Neural cell (in vitro differentiated cells): ENCODE results near the gene CCDC158. TPM values are rescaled to one million over a fixed set of nuclear protein-coding genes. Genes with fewer than 3 reads are reported as not detected.

Source experiments
- H2AFZ ChIP-seq: fragments of 200-600, 300-800 bp; sonication (generic), shearing (Covaris generic); 2 replicates; pipeline ENCODE4 v1.6.0; 2014; ENCODE audit warnings: low read depth, mild to moderate bottlenecking, antibody characterized with exemption, low read length, moderate library complexity
- H3F3A ChIP-seq: fragments of 200-600 bp; shearing (Covaris generic); 2 replicates; pipeline ENCODE4 v1.6.1; 2016; ENCODE audit warnings: mild to moderate bottlenecking, moderate library complexity, mixed read lengths, antibody characterized with exemption, low read length; ENCODE audit not compliant: insufficient read depth, poor library complexity, severe bottlenecking
- H3K27ac ChIP-seq: fragments of 200-600, 300-800 bp; sonication (generic), shearing (Covaris generic); 2 replicates; pipeline ENCODE4 v1.5.1; 2014; ENCODE audit warnings: mild to moderate bottlenecking, low read length, moderate library complexity
- H3K27me3 ChIP-seq: fragments of 300-800, 200-600 bp; sonication (generic), shearing (Covaris generic); 2 replicates; pipeline ENCODE4 v1.6.0; 2014; ENCODE audit warnings: mild to moderate bottlenecking, low read depth, low read length, moderate library complexity; ENCODE audit not compliant: insufficient read depth
- H3K36me3 ChIP-seq: fragments of 300-800, 200-600 bp; sonication (generic), shearing (Covaris generic); 2 replicates; pipeline ENCODE4 v1.5.1; 2014; ENCODE audit warnings: mild to moderate bottlenecking, antibody characterized with exemption, low read length, moderate library complexity; ENCODE audit not compliant: insufficient read depth
- H3K4me2 ChIP-seq: fragments of 300-800, 200-600 bp; sonication (generic), shearing (Covaris generic); 2 replicates; pipeline ENCODE4 v1.6.0; 2014; ENCODE audit warnings: mild to moderate bottlenecking, low read length
- H3K4me3 ChIP-seq: fragments of 300-800, 200-600 bp; sonication (generic), shearing (Covaris generic); 2 replicates; pipeline ENCODE4 v1.5.1; 2014; ENCODE audit warnings: mild to moderate bottlenecking, low read length, moderate library complexity
- H3K79me2 ChIP-seq: fragments of 200-600 bp; shearing (Covaris generic); replicated peaks from 2 replicates; pipeline ENCODE4 v1.6.0; 2014; ENCODE audit warnings: mild to moderate bottlenecking, low read length, moderate library complexity; ENCODE audit not compliant: insufficient read depth
- H3K9ac ChIP-seq: fragments of 300-800, 200-600 bp; sonication (generic), shearing (Covaris generic); 2 replicates; pipeline ENCODE4 v1.6.1; 2016; ENCODE audit warnings: mild to moderate bottlenecking, low read length, mixed read lengths
- H3K9me2 ChIP-seq: fragments of 200-600 bp; shearing (Covaris generic); 2 replicates; pipeline ENCODE4 v1.6.1; 2016; ENCODE audit warnings: mild to moderate bottlenecking, low read length, mixed read lengths; ENCODE audit not compliant: insufficient read depth
- H3K9me3 ChIP-seq: fragments of 200-600, 300-800 bp; sonication (generic), shearing (Covaris generic); 2 replicates; pipeline ENCODE4 v1.6.1; 2016; ENCODE audit warnings: mild to moderate bottlenecking, mixed run types, low read length, moderate library complexity, mixed read lengths
- H4K20me1 ChIP-seq: fragments of 200-600 bp; shearing (Covaris generic); 2 replicates; pipeline ENCODE4 v1.6.1; 2016; ENCODE audit warnings: mild to moderate bottlenecking, mixed run types; ENCODE audit not compliant: insufficient read depth
- EP300 ChIP-seq: fragments of 450-650 bp; conservative IDR thresholded peaks from 2 replicates; pipeline ENCODE4 v1.6.1; 2014; ENCODE audit warnings: antibody characterized with exemption, mild to moderate bottlenecking, moderate library complexity; ENCODE audit not compliant: poor library complexity, severe bottlenecking
- EZH2 ChIP-seq: fragments of 200-600, 300-800 bp; shearing (Covaris generic), sonication (generic); IDR thresholded peaks from 2 replicates; pipeline ENCODE4 v1.6.1; 2014; ENCODE audit warnings: antibody characterized with exemption, low read length, borderline replicate concordance, mild to moderate bottlenecking; ENCODE audit not compliant: insufficient read depth, poor library complexity, severe bottlenecking
- MXI1 ChIP-seq: fragments of 450-650 bp; conservative IDR thresholded peaks from 2 replicates; pipeline ENCODE4 v1.6.1; 2014; ENCODE audit warnings: antibody characterized with exemption, mild to moderate bottlenecking; ENCODE audit not compliant: poor library complexity, severe bottlenecking
- POLR2AphosphoS5 ChIP-seq: IDR thresholded peaks from 2 replicates; pipeline ENCODE4 v1.6.1; 2012
- RAD21 ChIP-seq: fragments of 450-650 bp; conservative IDR thresholded peaks from 2 replicates; pipeline ENCODE4 v1.6.1; 2014; ENCODE audit warnings: antibody characterized with exemption, mild to moderate bottlenecking, moderate library complexity
- SMC3 ChIP-seq: fragments of 450-650 bp; conservative IDR thresholded peaks from 2 replicates; pipeline ENCODE4 v1.6.1; 2014; ENCODE audit warnings: antibody characterized with exemption, mild to moderate bottlenecking, moderate library complexity; ENCODE audit not compliant: poor library complexity
- TAF1 ChIP-seq: IDR thresholded peaks from 2 replicates; pipeline ENCODE4 v1.6.1; 2012; ENCODE audit warnings: low read depth
- polyA plus RNA-seq: library from polyadenylated mRNA; depleted of rRNA; stranded (reverse); fragments of >200 nt; gene quantifications from 2 replicates; pipeline ENCODE4 v1.2.3, GENCODE V29; 2014
- TF ChIP-seq, protein P1 (sequence below): fragments of 450-650 bp; IDR thresholded peaks from 2 replicates; pipeline ENCODE4 v1.5.1; 2014; ENCODE audit warnings: antibody characterized with exemption, mild to moderate bottlenecking, moderate library complexity; ENCODE audit not compliant: poor library complexity, severe bottlenecking
- TF ChIP-seq, protein P2 (sequence below): IDR thresholded peaks from 2 replicates; pipeline ENCODE4 v1.6.1; 2012; ENCODE audit warnings: borderline replicate concordance

The CCDC158 gene
- polyA plus RNA-seq, 1 donor from 2014 or later: not detected

DNA sequence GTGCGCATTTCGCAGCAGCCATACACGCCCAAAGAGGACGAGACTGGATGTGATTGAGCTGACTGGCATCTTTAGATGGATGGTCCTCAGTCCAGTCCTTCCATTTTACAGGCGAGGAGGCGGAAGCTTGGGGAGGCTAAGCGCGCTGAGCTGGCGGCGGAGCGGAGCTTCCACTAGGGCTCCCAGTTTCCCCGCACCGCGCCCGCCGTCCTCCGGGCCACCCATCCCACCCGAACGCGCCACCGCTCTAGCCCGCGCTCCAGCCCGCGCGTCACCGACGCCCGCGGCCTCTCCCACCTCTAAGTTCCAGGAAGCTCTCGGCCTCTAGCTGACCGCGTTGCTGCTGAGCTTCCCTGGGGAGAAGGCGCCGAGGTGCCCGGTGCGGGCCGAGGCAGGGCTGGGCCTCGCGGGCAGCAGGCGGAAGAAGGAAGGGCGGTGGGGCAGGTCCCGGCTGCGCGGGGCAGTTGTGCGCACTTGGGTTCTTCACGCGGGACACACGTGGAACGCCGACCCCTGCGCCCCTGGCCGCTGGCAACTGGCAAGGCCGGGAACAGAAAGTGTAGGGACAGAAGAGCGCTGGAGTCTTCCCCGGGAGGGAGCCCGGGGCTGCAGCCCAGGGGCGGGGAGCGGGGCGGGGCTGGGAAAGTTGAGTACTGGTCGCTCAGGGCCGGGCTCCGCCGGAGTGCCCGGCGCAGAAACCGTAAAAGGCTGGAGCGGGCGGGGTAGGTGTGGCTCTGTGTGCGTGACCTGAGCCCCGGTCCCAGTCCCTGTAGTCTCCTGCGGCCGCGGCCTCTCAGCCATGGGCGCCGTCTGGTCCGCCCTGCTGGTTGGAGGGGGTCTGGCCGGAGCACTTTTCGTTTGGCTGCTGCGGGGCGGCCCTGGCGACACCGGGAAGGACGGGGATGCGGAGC is 114.7 kb downstream of the CCDC158 start, which contains the start of gene STBD1:
Gene STBD1 (plus strand): TSS at position 763 of the 911 bp plus-strand sequence. CDS start 37 bp downstream, at position 800.
- Histone ChIP-seq H2AFZ (peak within 1 kb of the TSS; percentile 8), H3F3A (no peaks in the 10 kb centered on the region), H3K9me3 (no peaks in the 10 kb centered on the region), H3K4me3 (peak within 1 kb of the TSS; percentile 74), H3K79me2 (no peaks in the 10 kb centered on the region), H3K9ac (no peak within 1 kb of the TSS), H3K27ac (no peak within 1 kb of the TSS), H3K4me2 (peak within 1 kb of the TSS; percentile 35), H3K36me3 (no peaks in the 10 kb centered on the region), H3K9me2 (no peaks in the 10 kb centered on the region), H3K27me3 (peaks cover 31% of the 10 kb centered on the region), H4K20me1 (no peaks in the 10 kb centered on the region)
- TF ChIP-seq, protein P1, sequence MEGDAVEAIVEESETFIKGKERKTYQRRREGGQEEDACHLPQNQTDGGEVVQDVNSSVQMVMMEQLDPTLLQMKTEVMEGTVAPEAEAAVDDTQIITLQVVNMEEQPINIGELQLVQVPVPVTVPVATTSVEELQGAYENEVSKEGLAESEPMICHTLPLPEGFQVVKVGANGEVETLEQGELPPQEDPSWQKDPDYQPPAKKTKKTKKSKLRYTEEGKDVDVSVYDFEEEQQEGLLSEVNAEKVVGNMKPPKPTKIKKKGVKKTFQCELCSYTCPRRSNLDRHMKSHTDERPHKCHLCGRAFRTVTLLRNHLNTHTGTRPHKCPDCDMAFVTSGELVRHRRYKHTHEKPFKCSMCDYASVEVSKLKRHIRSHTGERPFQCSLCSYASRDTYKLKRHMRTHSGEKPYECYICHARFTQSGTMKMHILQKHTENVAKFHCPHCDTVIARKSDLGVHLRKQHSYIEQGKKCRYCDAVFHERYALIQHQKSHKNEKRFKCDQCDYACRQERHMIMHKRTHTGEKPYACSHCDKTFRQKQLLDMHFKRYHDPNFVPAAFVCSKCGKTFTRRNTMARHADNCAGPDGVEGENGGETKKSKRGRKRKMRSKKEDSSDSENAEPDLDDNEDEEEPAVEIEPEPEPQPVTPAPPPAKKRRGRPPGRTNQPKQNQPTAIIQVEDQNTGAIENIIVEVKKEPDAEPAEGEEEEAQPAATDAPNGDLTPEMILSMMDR: no peak
- TF ChIP-seq POLR2AphosphoS5 (no peak), TAF1 (no peak), RAD21 (no peak), SMC3 (no peak), EZH2 (no peak), MXI1 (no peak), EP300 (no peak)
- TF ChIP-seq, protein P2, sequence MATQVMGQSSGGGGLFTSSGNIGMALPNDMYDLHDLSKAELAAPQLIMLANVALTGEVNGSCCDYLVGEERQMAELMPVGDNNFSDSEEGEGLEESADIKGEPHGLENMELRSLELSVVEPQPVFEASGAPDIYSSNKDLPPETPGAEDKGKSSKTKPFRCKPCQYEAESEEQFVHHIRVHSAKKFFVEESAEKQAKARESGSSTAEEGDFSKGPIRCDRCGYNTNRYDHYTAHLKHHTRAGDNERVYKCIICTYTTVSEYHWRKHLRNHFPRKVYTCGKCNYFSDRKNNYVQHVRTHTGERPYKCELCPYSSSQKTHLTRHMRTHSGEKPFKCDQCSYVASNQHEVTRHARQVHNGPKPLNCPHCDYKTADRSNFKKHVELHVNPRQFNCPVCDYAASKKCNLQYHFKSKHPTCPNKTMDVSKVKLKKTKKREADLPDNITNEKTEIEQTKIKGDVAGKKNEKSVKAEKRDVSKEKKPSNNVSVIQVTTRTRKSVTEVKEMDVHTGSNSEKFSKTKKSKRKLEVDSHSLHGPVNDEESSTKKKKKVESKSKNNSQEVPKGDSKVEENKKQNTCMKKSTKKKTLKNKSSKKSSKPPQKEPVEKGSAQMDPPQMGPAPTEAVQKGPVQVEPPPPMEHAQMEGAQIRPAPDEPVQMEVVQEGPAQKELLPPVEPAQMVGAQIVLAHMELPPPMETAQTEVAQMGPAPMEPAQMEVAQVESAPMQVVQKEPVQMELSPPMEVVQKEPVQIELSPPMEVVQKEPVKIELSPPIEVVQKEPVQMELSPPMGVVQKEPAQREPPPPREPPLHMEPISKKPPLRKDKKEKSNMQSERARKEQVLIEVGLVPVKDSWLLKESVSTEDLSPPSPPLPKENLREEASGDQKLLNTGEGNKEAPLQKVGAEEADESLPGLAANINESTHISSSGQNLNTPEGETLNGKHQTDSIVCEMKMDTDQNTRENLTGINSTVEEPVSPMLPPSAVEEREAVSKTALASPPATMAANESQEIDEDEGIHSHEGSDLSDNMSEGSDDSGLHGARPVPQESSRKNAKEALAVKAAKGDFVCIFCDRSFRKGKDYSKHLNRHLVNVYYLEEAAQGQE: no peak

DNA sequence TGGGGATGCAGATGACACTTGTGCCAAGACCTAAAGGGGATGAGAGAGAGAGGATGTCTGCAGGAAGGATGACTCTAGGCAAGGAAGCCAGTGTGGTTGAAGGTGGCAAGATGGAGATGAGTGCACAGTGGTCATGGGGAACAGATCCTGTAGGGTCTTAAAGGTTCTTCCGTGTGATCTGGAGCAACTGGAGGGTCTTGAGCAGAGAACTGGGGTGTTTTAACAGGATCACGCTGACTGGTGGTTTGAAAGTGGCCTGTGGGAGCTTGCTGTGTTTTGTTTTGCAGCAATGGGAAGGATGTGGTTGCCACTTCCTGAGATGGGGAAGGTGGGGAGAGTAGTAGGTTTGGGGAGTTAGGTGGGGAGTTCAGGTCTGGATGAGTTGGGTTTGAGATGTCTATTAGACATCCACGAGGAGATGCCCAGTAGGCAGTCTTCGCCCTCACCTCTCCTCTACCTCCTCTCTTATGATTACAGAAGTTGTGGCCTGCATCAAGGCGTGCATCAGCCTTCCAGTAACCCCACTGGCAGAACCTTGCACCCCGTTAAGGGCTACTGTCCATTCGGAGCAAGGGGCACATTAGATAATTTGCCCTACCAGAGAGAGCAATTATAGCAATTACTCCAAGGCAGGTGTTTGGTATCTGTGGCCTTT is 115.8 kb downstream of the CCDC158 start:
- H3K4me2 ChIP-seq: no peak overlapping the region
- no peaks in the 10 kb centered on the region for H3K9me2 ChIP-seq
- no peaks in the 10 kb centered on the region for H3K9me3 ChIP-seq
- no peak overlapping the region for H2AFZ ChIP-seq
- TF ChIP-seq SMC3 (no peak), POLR2AphosphoS5 (no peak)
- TF ChIP-seq, protein P2: no peak
- no peaks in the 10 kb centered on the region for H4K20me1 ChIP-seq
- no peaks in the 10 kb centered on the region for H3F3A ChIP-seq
- no peak overlapping the region for H3K27ac ChIP-seq
- no peaks in the 10 kb centered on the region for H3K36me3 ChIP-seq
- peaks cover 31% of the 10 kb centered on the region for H3K27me3 ChIP-seq
- H3K79me2 ChIP-seq: no peaks in the 10 kb centered on the region
- H3K9ac ChIP-seq: no peak overlapping the region
- H3K4me3 ChIP-seq: peak overlapping the region; percentile 74
